GM18858 (cell line): ENCODE results near the gene FBP1.
"Not testable (repeated sequence)": the region's sequence is repeated elsewhere in the genome, so short reads cannot be mapped to it uniquely, and the experiment has no call there.

Source experiments
- ATAC-seq: cut with Tn5 transposase; IDR thresholded peaks from one replicate; pipeline ENCODE4 v1.9.1; 2021; ENCODE audit not compliant: unreplicated experiment

The FBP1 gene

GRCh38 chr9:94584555-94584954, 54.8 kb downstream of the FBP1 start:
- no peak for ATAC-seq

GRCh38 chr9:94581728-94582127, 57.6 kb downstream of the FBP1 start:
- ATAC-seq, result no peak

- ATAC-seq, result no peak
Measured at GRCh38 chr9:94577571-94577970, 61.7 kb downstream of the FBP1 start.

DNA sequence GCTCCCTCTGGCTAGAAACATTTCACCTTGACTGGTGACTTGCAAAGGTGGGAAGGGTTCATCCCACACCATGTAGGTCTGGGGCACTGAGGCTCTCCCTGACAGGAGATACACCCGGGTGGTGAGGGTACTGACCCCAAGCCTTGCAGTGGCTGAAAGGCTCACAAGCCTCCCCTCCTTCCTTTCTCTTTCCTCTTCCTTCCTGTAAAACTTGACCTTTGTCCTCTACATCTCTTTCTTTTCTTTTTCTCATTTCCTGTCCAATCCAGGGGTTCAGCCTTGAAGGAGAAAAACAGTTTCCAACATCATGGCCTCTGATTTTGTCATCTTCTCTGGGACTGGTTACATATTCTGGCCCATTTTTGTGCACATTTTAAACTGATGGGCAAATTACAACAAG, 62.3 kb downstream of the FBP1 start:
- no peak for ATAC-seq

- ATAC-seq, result no peak
Measured at GRCh38 chr9:94576131-94576530, 63.2 kb downstream of the FBP1 start.

DNA sequence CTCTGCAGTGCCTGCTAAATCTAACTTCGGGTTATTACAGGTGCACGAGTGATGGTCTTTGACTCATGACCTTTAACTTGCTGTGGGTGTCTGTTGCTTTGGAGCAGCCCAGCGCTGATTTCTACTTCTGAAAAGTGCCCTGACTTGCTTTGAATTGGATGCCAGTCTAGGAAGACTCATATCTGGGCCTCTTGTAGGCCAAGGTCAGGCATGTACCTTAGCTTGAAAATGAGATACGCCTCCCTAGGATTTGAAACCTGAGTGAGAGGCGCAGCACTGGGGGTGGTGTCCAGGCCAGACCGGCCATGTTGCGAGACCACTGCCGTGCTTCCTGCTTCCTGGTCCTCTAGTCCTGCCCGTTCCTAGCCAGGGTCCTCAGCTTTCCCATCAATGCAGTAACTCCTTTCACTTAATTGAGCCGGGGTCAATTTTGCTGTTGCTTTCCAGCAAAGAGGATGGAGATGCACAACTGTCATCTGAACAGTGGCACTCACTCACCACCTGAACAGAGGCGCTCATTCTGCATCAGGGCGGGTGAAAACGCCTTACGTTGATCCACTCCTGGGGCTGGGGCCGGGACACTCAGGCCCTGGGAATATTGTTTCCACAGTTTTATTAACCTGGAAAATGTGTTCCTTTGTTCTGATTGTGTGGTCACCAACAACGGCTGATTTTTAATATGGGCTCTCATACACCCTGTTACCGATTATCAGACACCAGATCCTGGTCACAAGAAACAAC, 70.2 kb downstream of the FBP1 start:
- no peak for ATAC-seq

DNA sequence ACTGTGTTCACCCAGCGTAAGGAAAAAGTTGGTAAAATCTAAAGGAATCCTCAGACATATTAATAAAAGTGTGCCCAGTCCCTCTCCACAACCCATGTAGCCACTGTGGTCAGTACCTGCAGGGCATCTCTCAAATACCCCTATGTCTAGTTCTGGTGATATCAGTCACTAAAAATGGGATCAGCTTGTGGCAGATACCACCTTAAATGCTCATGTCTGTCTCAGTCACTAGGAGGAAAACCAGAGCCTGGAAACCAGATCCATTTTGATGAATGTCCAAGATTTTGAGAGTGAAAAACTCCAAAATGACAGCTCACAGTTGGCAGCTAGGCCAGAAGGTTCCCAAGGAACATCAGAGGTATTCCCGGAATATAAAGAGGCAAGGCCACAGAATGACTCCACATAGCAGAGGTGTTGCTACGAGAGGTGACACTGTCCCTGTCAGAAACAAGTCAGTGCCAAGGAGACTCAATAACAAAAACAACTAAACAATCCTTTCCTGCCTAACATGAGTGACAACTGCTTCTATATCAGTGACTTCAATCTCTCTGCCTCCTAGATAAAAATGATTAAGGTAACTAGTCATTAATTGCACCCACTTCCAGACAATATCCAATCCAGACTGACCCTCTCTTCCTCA, 70.9 kb downstream of the FBP1 start:
- no peak for ATAC-seq

DNA sequence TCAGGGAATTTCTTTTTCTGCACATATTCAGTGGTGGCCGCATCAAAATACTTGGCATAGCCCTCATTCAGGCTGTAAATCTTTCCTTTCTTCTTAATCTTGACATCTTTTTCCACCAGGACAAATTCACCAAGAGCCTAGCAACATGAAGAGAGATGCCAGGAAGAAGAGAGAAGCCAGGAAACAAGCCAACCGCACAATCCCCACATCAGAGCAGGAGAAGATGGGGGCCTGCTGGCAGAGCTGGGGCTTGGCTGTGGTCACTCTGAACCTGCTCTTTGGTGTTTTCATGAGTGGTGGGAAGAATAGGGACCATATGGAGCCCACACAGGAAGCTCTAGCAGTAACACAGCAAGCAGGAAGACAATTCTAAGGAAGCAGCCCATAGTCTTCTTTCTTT, 72.0 kb downstream of the FBP1 start:
- ATAC-seq, result no peak

- no peak for ATAC-seq
Measured at GRCh38 chr9:94566550-94566949, 72.8 kb downstream of the FBP1 start.

DNA sequence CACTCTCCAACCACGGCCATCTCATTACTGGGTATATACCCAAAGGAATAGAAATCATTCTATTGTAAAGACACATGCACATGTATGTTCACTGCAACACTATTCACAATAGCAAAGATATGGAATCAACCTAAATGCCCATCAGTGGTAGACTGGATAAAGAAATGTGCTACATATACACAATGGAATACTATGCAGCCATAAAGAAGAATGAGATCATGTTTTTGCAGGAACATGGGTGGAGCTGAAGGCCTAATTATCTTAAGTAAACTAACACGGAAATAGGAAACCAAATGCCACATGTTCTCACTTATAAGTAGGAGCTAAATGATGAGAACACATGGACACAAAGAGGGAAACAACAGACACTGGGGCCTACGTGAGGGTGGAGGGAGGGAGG, 75.0 kb downstream of the FBP1 start:
- ATAC-seq, result not testable (repeated sequence)

DNA sequence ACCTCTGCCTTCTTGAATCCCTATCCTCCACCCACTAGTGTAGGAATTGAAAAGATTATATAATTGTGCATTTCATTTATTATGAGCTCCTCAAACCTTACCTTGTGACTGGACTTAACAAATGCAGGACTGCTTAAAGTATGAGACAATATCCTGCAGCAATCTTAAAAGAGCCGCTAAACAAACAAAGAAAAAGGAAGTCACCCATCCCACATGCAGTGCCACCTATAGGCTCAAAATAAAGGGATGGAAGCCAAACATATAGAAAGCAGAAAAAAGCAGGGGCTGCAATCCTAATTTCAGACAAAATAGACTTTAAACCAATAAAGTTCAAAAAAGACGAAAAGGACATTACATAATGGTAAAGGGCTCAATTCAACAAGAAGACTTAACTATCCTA, 75.8 kb downstream of the FBP1 start:
- ATAC-seq, result no peak

DNA sequence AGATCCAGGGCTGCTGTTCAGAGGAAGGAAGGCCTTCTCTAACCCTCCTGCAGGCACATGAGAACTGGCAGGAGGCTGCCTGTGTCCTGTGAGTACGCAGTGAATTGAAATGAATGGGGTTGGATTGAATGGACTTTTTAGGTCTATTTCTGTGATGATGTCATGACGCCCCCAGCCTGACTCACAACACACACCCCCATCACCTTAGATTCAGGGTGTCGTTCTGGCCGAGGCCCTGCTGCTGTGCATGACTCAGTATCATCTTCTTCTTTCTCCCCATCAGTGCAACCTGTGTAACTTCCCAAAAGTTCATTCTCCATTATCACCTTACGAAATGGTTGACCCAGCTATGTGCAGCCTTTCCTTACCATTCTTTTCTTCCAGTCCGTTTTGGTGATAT, 79.1 kb downstream of the FBP1 start:
- ATAC-seq, result no peak

DNA sequence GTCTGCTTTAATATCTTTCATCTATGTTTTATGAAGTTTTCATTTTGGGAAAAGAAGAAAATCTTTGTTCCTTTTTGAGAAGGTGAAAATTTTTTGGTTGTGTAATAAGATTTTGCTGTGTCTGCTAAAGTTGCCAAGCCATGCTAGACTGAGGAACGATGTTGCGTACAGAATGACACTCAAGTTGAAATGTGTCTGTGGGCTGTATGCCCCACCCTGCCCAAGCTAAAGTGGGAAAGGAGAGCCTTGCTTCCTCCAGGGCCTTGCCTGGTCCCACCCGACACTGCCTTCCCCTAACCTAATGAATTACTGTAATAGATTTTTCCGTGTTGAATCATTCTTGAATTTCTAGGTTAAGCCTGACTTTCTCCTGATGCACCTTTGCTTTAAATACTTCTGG, 81.9 kb downstream of the FBP1 start:
- no peak for ATAC-seq

GRCh38 chr9:94554439-94555331, 84.6 kb downstream of the FBP1 start, which contains the start of gene PCAT7:
TSS of gene PCAT7 (plus strand) at chr9:94555083.
- no peak for ATAC-seq

GRCh38 chr9:94554078-94554438, 85.3 kb downstream of the FBP1 start:
- no peak for ATAC-seq
